H1 (cell line): Measurements from ENCODE around the gene TIA1. TPM values are rescaled to one million over a fixed set of nuclear protein-coding genes. Genes with fewer than 3 reads are reported as not detected.

Experiments used
- ASH2L ChIP-seq: fragments of 200-600, 300-600 bp; sonication (generic); IDR thresholded peaks from one replicate; pipeline ENCODE4 v1.7.1; 2017; ENCODE audit warnings: low read length
- BCL11A ChIP-seq, 2 experiments: IDR thresholded peaks; one replicate each; pipeline ENCODE4 v1.6.1; 2011; ENCODE audit warnings: low read depth in 2 of 2, low read length in 2 of 2, mild to moderate bottlenecking in 2 of 2
- BRCA1 ChIP-seq: IDR thresholded peaks from 2 replicates; pipeline ENCODE4 v1.6.1; 2012; ENCODE audit warnings: low read depth, low read length, improper control_type of control experiment
- CBX5 ChIP-seq: fragments of 300-800, 300-1000 bp; sonication (generic); IDR thresholded peaks from 2 replicates; pipeline ENCODE4 v1.7.1; 2016; ENCODE audit warnings: antibody characterized with exemption, low read length, low read depth
- CHD1 ChIP-seq: IDR thresholded peaks from 2 replicates; pipeline ENCODE4 v1.6.1; 2012; ENCODE audit warnings: low read depth, low read length, improper control_type of control experiment
- EP300 ChIP-seq, 2 experiments: IDR thresholded peaks; 1 replicate in 1 of 2; 2 replicates in 1 of 2; pipeline ENCODE4 v1.6.1; 2011 to 2012; ENCODE audit warnings: low read depth in 2 of 2, low read length in 2 of 2, mild to moderate bottlenecking in 2 of 2, borderline replicate concordance in 1 of 2, inconsistent platforms in 1 of 2, moderate library complexity in 1 of 2
- EZH2 ChIP-seq: fragments of 200-600 bp; sonication (generic); IDR thresholded peaks from 2 replicates; pipeline ENCODE4 v1.7.1; 2012; ENCODE audit warnings: low read depth, mild to moderate bottlenecking, moderate library complexity, low read length, inconsistent platforms; ENCODE audit not compliant: severe bottlenecking
- GABPA ChIP-seq: IDR thresholded peaks from 2 replicates; pipeline ENCODE4 v1.6.1; 2011; ENCODE audit warnings: mild to moderate bottlenecking, low read length, moderate library complexity, borderline replicate concordance; ENCODE audit not compliant: insufficient read depth
- HDAC2 ChIP-seq, 2 experiments: fragments of 300-600 bp in 1 of 2; sonication (generic) in 1 of 2; IDR thresholded peaks; 2 replicates each; pipeline ENCODE4 v1.6.1; 2011 to 2012; ENCODE audit warnings: low read depth in 2 of 2, low read length in 2 of 2, mild to moderate bottlenecking in 2 of 2, moderate library complexity in 2 of 2, borderline replicate concordance in 1 of 2, inconsistent platforms in 1 of 2
- KDM1A ChIP-seq: fragments of 200-600, 300-600 bp; sonication (generic); IDR thresholded peaks from 2 replicates; pipeline ENCODE4 v1.7.1; 2016; ENCODE audit warnings: mild to moderate bottlenecking, low read length, borderline replicate concordance
- KDM5A ChIP-seq: fragments of 200-600 bp; IDR thresholded peaks from 2 replicates; pipeline ENCODE4 v1.7.1; 2012; ENCODE audit warnings: mild to moderate bottlenecking, low read length, inconsistent platforms, mixed read lengths
- MAFK ChIP-seq: IDR thresholded peaks from 2 replicates; pipeline ENCODE4 v1.6.1; 2012; ENCODE audit warnings: low read depth, mild to moderate bottlenecking, improper control_type of control experiment, low read length
- NRF1 ChIP-seq: IDR thresholded peaks from 2 replicates; pipeline ENCODE4 v1.6.1; 2011; ENCODE audit warnings: mild to moderate bottlenecking, low read depth, low read length, improper control_type of control experiment
- PHF8 ChIP-seq: fragments of 200-600 bp; sonication (generic); conservative IDR thresholded peaks from 2 replicates; pipeline ENCODE4 v1.7.1; 2012; ENCODE audit warnings: low read depth, mild to moderate bottlenecking, inconsistent platforms, low read length, moderate library complexity
- POU5F1 ChIP-seq: IDR thresholded peaks from 2 replicates; pipeline ENCODE4 v1.6.1; 2011; ENCODE audit warnings: low read depth, mild to moderate bottlenecking, low read length, moderate library complexity
- RBBP5 ChIP-seq: IDR thresholded peaks from 2 replicates; pipeline ENCODE4 v1.7.1; 2012; ENCODE audit warnings: low read depth, mild to moderate bottlenecking, inconsistent platforms, low read length, moderate library complexity, borderline replicate concordance
- SP2 ChIP-seq: IDR thresholded peaks from 2 replicates; pipeline ENCODE4 v1.6.1; 2012; ENCODE audit warnings: mild to moderate bottlenecking, low read length, inconsistent platforms
- SUZ12 ChIP-seq: fragments of 200-600 bp; sonication (generic); IDR thresholded peaks from 2 replicates; pipeline ENCODE4 v1.6.1; 2012; ENCODE audit warnings: mild to moderate bottlenecking, inconsistent platforms, low read length, moderate library complexity, mixed read lengths
- TAF7 ChIP-seq: optimal IDR thresholded peaks from 2 replicates; pipeline ENCODE3; 2011; ENCODE audit warnings: low read depth, mild to moderate bottlenecking, inconsistent platforms, low read length, moderate library complexity, borderline replicate concordance
- polyA plus RNA-seq, 7 experiments: library from polyadenylated mRNA; depleted of rRNA in 3 of 7; stranded (reverse) in 5 of 7; unstranded in 2 of 7; fragments of >200 nt in 5 of 7; fragments of 200-250 nt in 2 of 7; gene quantifications; 1 replicate in 5 of 7; 2 replicates in 1 of 7; 4 replicates in 1 of 7; pipeline versions ENCODE4 v1.2.1 to v1.2.3, GENCODE V29; 2011 to 2013; ENCODE audit warnings: missing spikeins in 2 of 7, mixed read lengths in 2 of 7
- total RNA-seq: library from RNA; stranded (reverse); fragmentation: NEBNext Ultra II Directional; extraction: Animal tissue kit (Norgen Biotek cat#: 25700); gene quantifications from 2 replicates; pipeline ENCODE4 v1.2.1, GENCODE V29; 2021
- TF ChIP-seq, protein P1 (sequence below): IDR thresholded peaks from 2 replicates; pipeline ENCODE4 v1.6.1; 2012; ENCODE audit warnings: inconsistent platforms
- TF ChIP-seq, protein P2 (sequence below), 3 experiments: IDR thresholded peaks; 1 replicate in 2 of 3; 2 replicates in 1 of 3; pipeline versions ENCODE4 v1.5.1 to v1.6.1; 2011; ENCODE audit warnings: low read length in 3 of 3, mild to moderate bottlenecking in 3 of 3, inconsistent platforms in 2 of 3, low read depth in 1 of 3, moderate library complexity in 1 of 3; ENCODE audit not compliant: insufficient read depth in 1 of 3; ENCODE audit errors: control extremely low read depth in 1 of 3

Gene TIA1
- total and polyA plus RNA-seq, 2 of the 8 experiments (the other 6 are each of a cell fraction or from before 2014, with no cell fraction given), result 58.6 to 181 TPM

DNA sequence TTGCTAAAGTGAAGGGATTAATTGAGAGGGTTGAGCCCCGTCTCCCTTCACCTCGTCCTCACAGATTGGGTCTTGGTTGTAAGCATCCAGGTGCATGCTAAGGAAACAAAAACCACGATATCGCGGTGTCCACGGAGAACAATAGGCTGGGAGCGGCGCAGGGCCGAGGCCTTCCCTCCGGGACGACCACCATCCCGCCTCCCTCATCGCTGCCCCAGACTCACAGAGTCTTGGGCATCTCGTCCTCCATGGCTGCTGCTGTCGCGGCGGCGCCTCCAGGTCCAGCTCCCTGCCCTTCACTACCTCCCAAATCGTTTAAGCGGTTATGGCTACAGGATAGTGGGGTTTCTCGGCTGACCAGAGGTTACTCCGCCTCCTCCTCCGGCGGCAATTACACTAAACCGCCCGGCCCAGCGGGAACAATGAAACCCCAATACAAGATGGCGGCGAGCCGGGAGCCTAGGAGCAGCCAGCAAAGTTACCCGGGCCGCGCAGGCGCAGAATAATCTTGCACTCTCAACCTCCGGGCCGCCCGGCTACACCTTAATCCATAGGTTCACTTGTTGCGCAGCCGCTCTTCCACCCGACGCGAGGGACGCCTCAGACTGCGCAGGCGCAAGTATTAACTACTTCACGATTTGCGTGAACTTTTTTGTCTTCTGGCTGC is at the start of gene TIA1 (continued):
- TF ChIP-seq CBX5 (no peak), BRCA1 (no peak), ASH2L (peak; percentile 66), SP2 (no peak), EZH2 (no peak), HDAC2 (IDR thresholded peaks at IDR 0.05; ENCODE audit: borderline replicate concordance in 1 of 2, low read depth in 2 of 2, low read length in 2 of 2) (0 out of 4 replicates have a peak, but pooled peaks of 1 of the 2 experiments have one; percentile 17), MAFK (no peak), EP300 (IDR thresholded peaks at IDR 0.05; ENCODE audit: borderline replicate concordance in 1 of 2, low read depth in 2 of 2, low read length in 2 of 2) (no peak), KDM1A (no peak), TAF7 (peak; percentile 93), GABPA (no peak), NRF1 (peak; percentile 94), PHF8 (peak; percentile 98), CHD1 (0 out of 2 replicates have a peak, but pooled peaks have one; percentile 13), BCL11A (IDR thresholded peaks at IDR 0.05; ENCODE audit: low read depth in 2 of 2, low read length in 2 of 2) (no peak), POU5F1 (no peak), RBBP5 (peak; percentile 69), KDM5A (no peak), SUZ12 (no peak)
- TF ChIP-seq, protein P1, sequence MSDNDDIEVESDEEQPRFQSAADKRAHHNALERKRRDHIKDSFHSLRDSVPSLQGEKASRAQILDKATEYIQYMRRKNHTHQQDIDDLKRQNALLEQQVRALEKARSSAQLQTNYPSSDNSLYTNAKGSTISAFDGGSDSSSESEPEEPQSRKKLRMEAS, result peak; percentile 25; the same call in 1 of the 2 replicates
- TF ChIP-seq, protein P2, sequence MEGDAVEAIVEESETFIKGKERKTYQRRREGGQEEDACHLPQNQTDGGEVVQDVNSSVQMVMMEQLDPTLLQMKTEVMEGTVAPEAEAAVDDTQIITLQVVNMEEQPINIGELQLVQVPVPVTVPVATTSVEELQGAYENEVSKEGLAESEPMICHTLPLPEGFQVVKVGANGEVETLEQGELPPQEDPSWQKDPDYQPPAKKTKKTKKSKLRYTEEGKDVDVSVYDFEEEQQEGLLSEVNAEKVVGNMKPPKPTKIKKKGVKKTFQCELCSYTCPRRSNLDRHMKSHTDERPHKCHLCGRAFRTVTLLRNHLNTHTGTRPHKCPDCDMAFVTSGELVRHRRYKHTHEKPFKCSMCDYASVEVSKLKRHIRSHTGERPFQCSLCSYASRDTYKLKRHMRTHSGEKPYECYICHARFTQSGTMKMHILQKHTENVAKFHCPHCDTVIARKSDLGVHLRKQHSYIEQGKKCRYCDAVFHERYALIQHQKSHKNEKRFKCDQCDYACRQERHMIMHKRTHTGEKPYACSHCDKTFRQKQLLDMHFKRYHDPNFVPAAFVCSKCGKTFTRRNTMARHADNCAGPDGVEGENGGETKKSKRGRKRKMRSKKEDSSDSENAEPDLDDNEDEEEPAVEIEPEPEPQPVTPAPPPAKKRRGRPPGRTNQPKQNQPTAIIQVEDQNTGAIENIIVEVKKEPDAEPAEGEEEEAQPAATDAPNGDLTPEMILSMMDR (IDR thresholded peaks at IDR 0.05; ENCODE audit: control extremely low read depth in 1 of 3, insufficient read depth in 1 of 3, low read depth in 1 of 3, low read length in 3 of 3), result no peak
